ENCODE measurements around the gene FGF22.

- TF ChIP-seq CTCF (IDR thresholded peaks at IDR 0.05) = no peak
- TF ChIP-seq POLR2A (IDR thresholded peaks at IDR 0.05) = no peak
- no peak for TF ChIP-seq EP300 (IDR thresholded peaks at IDR 0.05)
Observed at GRCh38 chr19:676007-676338, 36.3 kb downstream of the FGF22 start.

Measured in upper lobe of left lung (tissue), 4 donors.